B cell (primary cell): ENCODE data around the gene HIPK2. TPM values are rescaled to one million over a fixed set of nuclear protein-coding genes. Genes with fewer than 3 reads are reported as not detected.

Experiments used
- ATAC-seq: fragments of 200-7000 bp; cut with Tn5 transposase; one replicate; pipeline ENCODE4 v1.10.0; 2021; ENCODE audit warnings: low read depth, mild to moderate bottlenecking, moderate number of reproducible peaks, moderate library complexity
- CTCF ChIA-PET: fragments of 350-600 bp; sonication (Branson Sonifier 250); formaldehyde crosslinking; loops from one replicate; lab custom pipeline; 2021; ENCODE audit warnings: antibody characterized with exemption, inconsistent platforms; lab: Charles Lee
- POLR2A ChIA-PET: fragments of 350-600 bp; sonication (Branson Sonifier 250); formaldehyde crosslinking; loops from one replicate; lab custom pipeline; 2021; ENCODE audit warnings: antibody characterized with exemption; lab: Charles Lee
- DNase-seq: peaks from one replicate; pipeline ENCODE4 v3.0.0; 2013
- H2AFZ ChIP-seq: 2 replicates; pipeline ENCODE4 v1.6.1; 2012; ENCODE audit warnings: mild to moderate bottlenecking, low read depth, low read length; ENCODE audit not compliant: insufficient read depth, poor library complexity, severe bottlenecking
- H3K27ac ChIP-seq, 2 donors: 1 replicate in 1 of 2; 2 replicates in 1 of 2; pipeline ENCODE4 v1.5.1; 2012 to 2013; ENCODE audit warnings: low read length in 2 of 2, mild to moderate bottlenecking in 2 of 2, moderate library complexity in 1 of 2
- H3K27me3 ChIP-seq, 4 experiments: fragments of 200-600 bp in 1 of 4; sonication (generic) in 1 of 4; replicated peaks in 1 of 4; 1 replicate in 2 of 4; 2 replicates in 2 of 4; pipeline versions ENCODE4 v1.6.1 to v1.7.0; 2013 to 2016; ENCODE audit warnings: low read length in 3 of 4, mild to moderate bottlenecking in 2 of 4, mixed read lengths in 1 of 4, moderate library complexity in 1 of 4; ENCODE audit not compliant: insufficient read depth in 4 of 4, control insufficient read depth in 3 of 4; ENCODE audit errors: control extremely low read depth in 1 of 4
- H3K36me3 ChIP-seq, 2 experiments: replicated peaks in 1 of 2; 1 replicate in 1 of 2; 2 replicates in 1 of 2; pipeline versions ENCODE4 v1.6.1 to v1.7.1; 2013; ENCODE audit warnings: low read length in 1 of 2; ENCODE audit not compliant: insufficient read depth in 2 of 2, control insufficient read depth in 1 of 2; ENCODE audit errors: control extremely low read depth in 1 of 2, extremely low read depth in 1 of 2
- H3K4me1 ChIP-seq, 2 donors: fragments of 200-600 bp in 1 of 2; sonication (generic) in 1 of 2; 1 replicate in 1 of 2; 2 replicates in 1 of 2; pipeline versions ENCODE4 v1.5.1 to v1.6.1; 2013 to 2017; ENCODE audit warnings: low read length in 2 of 2; ENCODE audit not compliant: control insufficient read depth in 2 of 2, insufficient read depth in 2 of 2
- H3K4me2 ChIP-seq: replicated peaks from 2 replicates; pipeline ENCODE3; 2012; ENCODE audit warnings: mild to moderate bottlenecking, low read depth, low read length; ENCODE audit not compliant: poor library complexity, severe bottlenecking
- H3K4me3 ChIP-seq, 5 experiments: fragments of 200-600 bp in 1 of 5; sonication (generic) in 1 of 5; 1 replicate in 3 of 5; 2 replicates in 2 of 5; pipeline versions ENCODE4 v1.5.1 to v1.7.0; 2011 to 2016; ENCODE audit warnings: low read length in 4 of 5, mild to moderate bottlenecking in 4 of 5, low read depth in 2 of 5, control low read depth in 1 of 5, moderate library complexity in 1 of 5; ENCODE audit not compliant: insufficient read depth in 1 of 5; ENCODE audit errors: control extremely low read depth in 1 of 5, extremely low read depth in 1 of 5
- H3K79me2 ChIP-seq: fragments of 200-600 bp; sonication (generic); one replicate; pipeline ENCODE4 v1.6.0; 2016; ENCODE audit warnings: low read length; ENCODE audit not compliant: control insufficient read depth, insufficient read depth
- H3K9ac ChIP-seq: fragments of 200-600 bp; sonication (generic); 2 replicates; pipeline ENCODE4 v1.6.1; 2017; ENCODE audit warnings: mild to moderate bottlenecking, low read length, moderate library complexity
- H3K9me3 ChIP-seq, 3 donors: one replicate each; pipeline versions ENCODE4 v1.6.1 to v1.7.1; 2013; ENCODE audit warnings: low read length in 2 of 3; ENCODE audit not compliant: control insufficient read depth in 2 of 3, insufficient read depth in 1 of 3; ENCODE audit errors: control extremely low read depth in 1 of 3
- H4K20me1 ChIP-seq: 2 replicates; pipeline ENCODE4 v1.6.0; 2012; ENCODE audit warnings: mild to moderate bottlenecking, low read length; ENCODE audit not compliant: insufficient read depth, control insufficient read depth, poor library complexity, severe bottlenecking
- H3K27ac Mint-ChIP-seq: one replicate; pipeline ENCODE4 v1.8.0; 2021; ENCODE audit warnings: mixed read lengths
- H3K27me3 Mint-ChIP-seq: one replicate; pipeline ENCODE4 v1.8.0; 2021; ENCODE audit warnings: mixed read lengths
- H3K4me1 Mint-ChIP-seq: one replicate; pipeline ENCODE4 v1.8.0; 2021; ENCODE audit warnings: mixed read lengths
- H3K4me3 Mint-ChIP-seq: one replicate; pipeline ENCODE4 v1.8.0; 2021; ENCODE audit warnings: mixed read lengths
- H3K9me3 Mint-ChIP-seq: one replicate; pipeline ENCODE4 v1.8.0; 2022; ENCODE audit warnings: mixed read lengths; ENCODE audit not compliant: insufficient read depth
- CTCF ChIP-seq: fragments of 200-600 bp; IDR thresholded peaks from one replicate; pipeline ENCODE4 v1.8.0; 2022; ENCODE audit warnings: antibody characterized with exemption, mild to moderate bottlenecking
- EZH2 ChIP-seq: IDR thresholded peaks from 2 replicates; pipeline ENCODE4 v1.6.1; 2012; ENCODE audit warnings: borderline replicate concordance, low read depth, mild to moderate bottlenecking, moderate library complexity, low read length; ENCODE audit not compliant: insufficient read depth, poor library complexity, severe bottlenecking
- WGBS: methylation state at CpG from one replicate; pipeline ENCODE4 v1.1.5; 2013; ENCODE audit warnings: missing lambda C conversion rate; ENCODE audit not compliant: insufficient coverage; 5-methylcytosine and 5-hydroxymethylcytosine counted together
- intact Hi-C: fragments of 100-400 bp; cut with micrococcal nuclease; formaldehyde crosslinking; loops from one replicate; pipeline ENCODE4 v1.10.0; 2022
- polyA plus RNA-seq: library from polyadenylated mRNA; depleted of rRNA; stranded (reverse); fragments of >200 nt; gene quantifications from 2 replicates; pipeline ENCODE4 v1.2.3, GENCODE V29; 2012
- total RNA-seq, 2 donors: library from RNA; stranded (reverse); fragments of 120-200 nt in 1 of 2; gene quantifications; 1 replicate in 1 of 2; 2 replicates in 1 of 2; pipeline versions ENCODE4 v1.2.3 to v1.2.4, GENCODE V29; 2013 to 2022

The HIPK2 gene
- total and polyA plus RNA-seq, 2 donors (not counting 1 experiment from before 2014, with no cell fraction given), result 6.8 to 58.2 TPM

GRCh38 chr7:139658296-139658695 is 119.5 kb downstream of the HIPK2 start:
- Histone ChIP-seq H2AFZ (no peak overlapping the region), H3K9me3 (no peaks in the 10 kb centered on the region), H3K36me3 (no peaks in the 10 kb centered on the region), H3K9ac (no peak overlapping the region), H3K27me3 (no peaks in the 10 kb centered on the region), H3K4me1 (peaks cover 0 to 4% of the 10 kb centered on the region in 2 donors), H3K4me3 (no peak overlapping the region), H3K27ac (no peak overlapping the region), H3K4me2 (no peak overlapping the region), H4K20me1 (no peaks in the 10 kb centered on the region), H3K79me2 (peaks cover 3% of the 10 kb centered on the region)
- H3K27me3 Mint-ChIP-seq, result no peaks in the 10 kb centered on the region
- CTCF ChIA-PET, result no interaction called here
- POLR2A ChIA-PET, result no interaction called here
- intact Hi-C loops, result no loop called here
- TF ChIP-seq CTCF (no peak), EZH2 (no peak)
- DNase-seq, result no peak
- no CpG with 5 or more reads among the region's 3 CpGs for WGBS
- no peaks in the 10 kb centered on the region for H3K9me3 Mint-ChIP-seq
- no peak overlapping the region for H3K27ac Mint-ChIP-seq
- ATAC-seq, result no peak
- H3K4me1 Mint-ChIP-seq, result peaks cover 9% of the 10 kb centered on the region
- no peak overlapping the region for H3K4me3 Mint-ChIP-seq

DNA sequence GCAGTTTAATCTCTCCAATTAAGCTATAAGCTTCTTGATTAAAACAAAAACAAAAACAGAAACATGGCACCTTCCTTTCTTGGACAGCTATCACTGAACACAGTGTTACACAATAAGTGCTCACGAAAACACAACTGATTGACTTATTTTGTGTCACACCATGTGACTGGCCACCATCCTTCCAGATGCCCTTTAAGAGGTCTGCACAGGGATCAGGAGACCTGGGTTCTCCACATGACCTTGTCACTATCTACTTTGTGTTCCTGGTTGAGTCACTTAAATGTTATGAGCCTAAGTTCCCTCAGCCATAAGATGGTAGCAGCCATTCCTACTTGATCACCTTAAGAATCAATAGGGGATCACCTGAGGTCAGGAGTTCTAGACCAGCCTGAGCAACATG is 120.1 kb downstream of the HIPK2 start:
- Histone ChIP-seq H3K27ac (no peak overlapping the region), H3K27me3 (no peaks in the 10 kb centered on the region), H3K36me3 (no peaks in the 10 kb centered on the region), H2AFZ (no peak overlapping the region), H3K4me3 (no peak overlapping the region), H3K4me2 (no peak overlapping the region), H3K9me3 (no peaks in the 10 kb centered on the region), H3K9ac (no peak overlapping the region), H3K79me2 (peaks cover 3% of the 10 kb centered on the region), H3K4me1 (peaks cover 0 to 4% of the 10 kb centered on the region in 2 donors), H4K20me1 (no peaks in the 10 kb centered on the region)
- intact Hi-C loops, result no loop called here
- TF ChIP-seq CTCF, result no peak
- no peak for TF ChIP-seq EZH2
- ChIA-PET CTCF (interaction anchor here (1.1 kb wide), 1 partner anchor 13 kb away, joined by 3 read pairs; no protein-coding TSS in a partner anchor), POLR2A (interaction anchor here (0.6 kb wide), 1 partner anchor 191 kb away, joined by 3 read pairs; no protein-coding TSS in a partner anchor)
- Mint-ChIP-seq H3K9me3 (no peaks in the 10 kb centered on the region), H3K27ac (no peak overlapping the region), H3K4me1 (peaks cover 9% of the 10 kb centered on the region), H3K4me3 (no peak overlapping the region), H3K27me3 (no peaks in the 10 kb centered on the region)
- WGBS, result 90% methylated on average over 1 of the region's 1 CpG
- ATAC-seq (no peak), DNase-seq (no peak)
